ENCODE measurements around the gene PNPLA6.

PNPLA6 gene

GRCh38 chr19:7552781-7553180 is 17.3 kb downstream of the PNPLA6 start:
- TF ChIP-seq CTCF (IDR thresholded peaks at IDR 0.05; ENCODE audit: control insufficient read depth, insufficient read depth, low read depth, low read length, missing control alignments): no peak
- no peak overlapping the region for H3K4me3 ChIP-seq (ENCODE audit: control insufficient read depth, low read depth, low read length)
- DNase-seq (ENCODE audit: low read depth): no peak

- no peak for TF ChIP-seq CTCF (IDR thresholded peaks at IDR 0.05; ENCODE audit: control insufficient read depth, insufficient read depth, low read depth, low read length, missing control alignments)
- DNase-seq (ENCODE audit: low read depth): no peak
- H3K4me3 ChIP-seq (ENCODE audit: control insufficient read depth, low read depth, low read length): no peak overlapping the region
These were observed 19.0 kb downstream of the PNPLA6 start for GRCh38 chr19:7554565-7554964.

GRCh38 chr19:7554990-7555864 is 19.7 kb downstream of the PNPLA6 start:
- no peak overlapping the region for H3K4me3 ChIP-seq (ENCODE audit: control insufficient read depth, low read depth, low read length)
- DNase-seq (ENCODE audit: low read depth): no peak
- no peak for TF ChIP-seq CTCF (IDR thresholded peaks at IDR 0.05; ENCODE audit: control insufficient read depth, insufficient read depth, low read depth, low read length, missing control alignments)

- no peak overlapping the region for H3K4me3 ChIP-seq (ENCODE audit: control insufficient read depth, low read depth, low read length)
- TF ChIP-seq CTCF (IDR thresholded peaks at IDR 0.05; ENCODE audit: control insufficient read depth, insufficient read depth, low read depth, low read length, missing control alignments): no peak
- DNase-seq (ENCODE audit: low read depth): no peak
These were observed 21.3 kb downstream of the PNPLA6 start for GRCh38 chr19:7556696-7557315.

GRCh38 chr19:7558667-7559066 is 23.1 kb downstream of the PNPLA6 start:
- H3K4me3 ChIP-seq (ENCODE audit: control insufficient read depth, low read depth, low read length): no peak overlapping the region
- TF ChIP-seq CTCF (IDR thresholded peaks at IDR 0.05; ENCODE audit: control insufficient read depth, insufficient read depth, low read depth, low read length, missing control alignments): no peak

GRCh38 chr19:7559102-7559501 is 23.6 kb downstream of the PNPLA6 start:
- no peak for DNase-seq (ENCODE audit: low read depth)
- TF ChIP-seq CTCF (IDR thresholded peaks at IDR 0.05; ENCODE audit: control insufficient read depth, insufficient read depth, low read depth, low read length, missing control alignments): no peak
- no peak overlapping the region for H3K4me3 ChIP-seq (ENCODE audit: control insufficient read depth, low read depth, low read length)

More at GRCh38 chr19:7558667-7559066, 23.1 kb downstream of the PNPLA6 start:
- no peak for DNase-seq (ENCODE audit: low read depth)

Data from AG09309 (cell line).